ENCODE data around the gene KCNK5.

KCNK5 gene

GRCh38 chr6:39228111-39228971 lies 934 bp downstream of the KCNK5 start:
- POLR2A ChIA-PET, result interaction anchor here (0.8 to 2.0 kb wide), 4 partner anchors 8 to 75 kb away, joined by 3 to 6 read pairs (median 4); no protein-coding TSS in a partner anchor
- H3K27ac ChIP-seq (ENCODE audit: extremely low read depth, low read depth, low read length), result no peak overlapping the region; the same call in 1 of the 2 replicates
- TF ChIP-seq ZNF624 (tag by site-specific recombination; IDR thresholded peaks at IDR 0.05) (no peak), EGR2 (tag by site-specific recombination; IDR thresholded peaks at IDR 0.05; ENCODE audit: low read depth) (0 out of 2 replicates have a peak, but pooled peaks have one; percentile 20), ZNF202 (tag by site-specific recombination; IDR thresholded peaks at IDR 0.05; ENCODE audit: borderline replicate concordance) (no peak), ZNF692 (tag by site-specific recombination; IDR thresholded peaks at IDR 0.05) (no peak), ZNF426 (tag by site-specific recombination; IDR thresholded peaks at IDR 0.05) (no peak), ZNF571 (tag by site-specific recombination; IDR thresholded peaks at IDR 0.05) (no peak), ZNF707 (tag by site-specific recombination; IDR thresholded peaks at IDR 0.05) (no peak), HOXC10 (CRISPR knock-in tag; IDR thresholded peaks at IDR 0.05) (no peak), SP7 (tag by site-specific recombination; IDR thresholded peaks at IDR 0.05) (no peak), ZBTB44 (tag by site-specific recombination; IDR thresholded peaks at IDR 0.05) (no peak), ZNF341 (tag by site-specific recombination; IDR thresholded peaks at IDR 0.05; ENCODE audit: low read depth) (peak; percentile 36; the same call in 1 of the 2 replicates), ZFHX2 (tag by site-specific recombination; conservative IDR thresholded peaks at IDR 0.05) (0 out of 2 replicates have a peak, but pooled peaks have one; percentile 36), PATZ1 (tag by site-specific recombination; IDR thresholded peaks at IDR 0.05) (no peak), ZNF514 (tag by site-specific recombination; IDR thresholded peaks at IDR 0.05) (no peak), ZBTB6 (tag by site-specific recombination; IDR thresholded peaks at IDR 0.05) (0 out of 2 replicates have a peak, but pooled peaks have one; percentile 9), ZNF621 (tag by site-specific recombination; IDR thresholded peaks at IDR 0.05) (no peak), GLIS2 (tag by site-specific recombination; IDR thresholded peaks at IDR 0.05) (0 out of 2 replicates have a peak, but pooled peaks have one; percentile 21)
- H3K9me3 ChIP-seq (ENCODE audit: control insufficient read depth, insufficient read depth, low read depth, low read length), result no peaks in the 10 kb centered on the region
- CTCF ChIA-PET, result interaction anchor here (1.0 to 3.7 kb wide), 6 partner anchors 8 to 255 kb away, joined by 3 to 16 read pairs (median 4); no protein-coding TSS in a partner anchor
- no peaks in the 10 kb centered on the region for H3K36me3 ChIP-seq (ENCODE audit: control insufficient read depth in 2 of 2, insufficient read depth in 1 of 2, low read length in 2 of 2)
- H3K4me1 ChIP-seq (ENCODE audit: control insufficient read depth, insufficient read depth, low read length), result no peaks in the 10 kb centered on the region
- peak overlapping the region; percentile 49 for H3K4me3 ChIP-seq (ENCODE audit: low read depth, low read length)

- CTCF ChIA-PET, result interaction anchor here (1.4 kb wide), 1 partner anchor 13 kb away, joined by 6 read pairs; no protein-coding TSS in a partner anchor
- Histone ChIP-seq H3K9me3 (ENCODE audit: control insufficient read depth, insufficient read depth, low read depth, low read length) (no peaks in the 10 kb centered on the region), H3K27ac (ENCODE audit: extremely low read depth, low read depth, low read length) (no peak overlapping the region), H3K4me3 (ENCODE audit: low read depth, low read length) (no peak overlapping the region), H3K36me3 (ENCODE audit: control insufficient read depth in 2 of 2, insufficient read depth in 1 of 2, low read length in 2 of 2) (no peaks in the 10 kb centered on the region), H3K4me1 (ENCODE audit: control insufficient read depth, insufficient read depth, low read length) (no peaks in the 10 kb centered on the region)
- POLR2A ChIA-PET, result interaction anchor here (1.4 kb wide), 1 partner anchor 15 kb away, joined by 4 read pairs; no protein-coding TSS in a partner anchor
- TF ChIP-seq ZEB2 (tag by site-specific recombination; IDR thresholded peaks at IDR 0.05), result no peak
- no peak for TF ChIP-seq ZNF660 (tag by site-specific recombination; IDR thresholded peaks at IDR 0.05)
These were observed 1.8 kb downstream of the KCNK5 start for GRCh38 chr6:39227476-39227875.

Measured in HEK293 (cell line).